Lung (tissue), 12 donors: ENCODE results near the gene WDR33. TPM values are rescaled to one million over a fixed set of nuclear protein-coding genes. Genes with fewer than 3 reads are reported as not detected.

Experiments
- ATAC-seq: fragments of 200-7000 bp; cut with Tn5 transposase; one replicate; pipeline ENCODE4 v1.9.1; 2020; ENCODE audit warnings: moderate number of reproducible peaks; ENCODE audit not compliant: insufficient read depth, low FRiP score
- DNase-seq, 3 donors: peaks; one replicate each; pipeline ENCODE4 v3.0.0-alpha.2; 2013 to 2017
- H3K27ac ChIP-seq, 2 donors: one replicate each; pipeline ENCODE4 v1.5.1; 2013; ENCODE audit warnings: mild to moderate bottlenecking in 2 of 2, moderate library complexity in 2 of 2, control low read depth in 1 of 2, inconsistent platforms in 1 of 2, low read depth in 1 of 2, low read length in 1 of 2
- H3K27me3 ChIP-seq, 3 donors: one replicate each; pipeline ENCODE4 v1.5.1; 2013; ENCODE audit warnings: low read length in 2 of 3; ENCODE audit not compliant: control insufficient read depth in 3 of 3, insufficient read depth in 3 of 3
- H3K36me3 ChIP-seq, 4 donors: one replicate each; pipeline ENCODE4 v1.5.1; 2013; ENCODE audit warnings: low read length in 4 of 4, mild to moderate bottlenecking in 1 of 4, moderate library complexity in 1 of 4; ENCODE audit not compliant: control insufficient read depth in 4 of 4, insufficient read depth in 4 of 4
- H3K4me1 ChIP-seq, 5 donors: one replicate each; pipeline ENCODE4 v1.5.1; 2013; ENCODE audit warnings: low read length in 5 of 5, mild to moderate bottlenecking in 2 of 5, moderate library complexity in 1 of 5; ENCODE audit not compliant: control insufficient read depth in 5 of 5, insufficient read depth in 5 of 5
- H3K4me3 ChIP-seq: one replicate; pipeline ENCODE4 v1.5.1; 2013; ENCODE audit warnings: mild to moderate bottlenecking, control low read depth, moderate library complexity
- H3K9ac ChIP-seq, 2 donors: one replicate each; pipeline ENCODE4 v1.5.1; 2013; ENCODE audit warnings: low read length in 2 of 2, control low read depth in 1 of 2; ENCODE audit not compliant: insufficient read depth in 1 of 2
- H3K9me3 ChIP-seq, 4 donors: one replicate each; pipeline ENCODE4 v1.5.1; 2013; ENCODE audit warnings: low read length in 3 of 4, mild to moderate bottlenecking in 1 of 4, moderate library complexity in 1 of 4; ENCODE audit not compliant: control insufficient read depth in 4 of 4, insufficient read depth in 3 of 4
- WGBS, 2 donors: extraction: QIAGEN DNeasy Blood & Tissue Kit; methylation state at CpG; one replicate each; pipeline ENCODE4 v1.1.7; 2013; 5-methylcytosine and 5-hydroxymethylcytosine counted together
- polyA plus RNA-seq, 2 donors: library from polyadenylated mRNA; stranded (reverse); fragments of 200-250 nt; gene quantifications; one replicate each; pipeline ENCODE4 v1.2.1, GENCODE V29; 2013
- total RNA-seq, 2 donors: library from RNA; depleted of rRNA in 1 of 2; stranded (reverse); fragments of >200 nt in 1 of 2; gene quantifications; one replicate each; pipeline ENCODE4 v1.2.1, GENCODE V29; 2014 to 2021
- TF ChIP-seq, protein P1 (sequence below): IDR thresholded peaks from 2 replicates; pipeline ENCODE4 v1.5.1; 2012; ENCODE audit warnings: mild to moderate bottlenecking; ENCODE audit errors: control extremely low read depth, extremely low read depth
- donor health status: control.
- donor health status: control.
- donor health status: Bipolar disorder and iron deficiency.
- donor health status: healthy.
- donor health status: DM: yes; HTN: yes; CAD: no.

The WDR33 gene
- total and polyA plus RNA-seq, 4 donors: 11.6 to 93.0 (median 29.2) TPM

GRCh38 chr2:127769587-127769986 is 41.4 kb downstream of the WDR33 start:
- Histone ChIP-seq H3K4me3 (no peak overlapping the region), H3K9me3 (no peaks in the 10 kb centered on the region), H3K27me3 (no peaks in the 10 kb centered on the region), H3K9ac (no peak overlapping the region), H3K4me1 (no peaks in the 10 kb centered on the region), H3K27ac (no peak overlapping the region), H3K36me3 (peaks cover 8 to 22% (median 13%) of the 10 kb centered on the region in 4 donors)
- 97 to 100% methylated on average over 2 of the region's 2 CpGs for WGBS, 2 donors
- TF ChIP-seq, protein P1, sequence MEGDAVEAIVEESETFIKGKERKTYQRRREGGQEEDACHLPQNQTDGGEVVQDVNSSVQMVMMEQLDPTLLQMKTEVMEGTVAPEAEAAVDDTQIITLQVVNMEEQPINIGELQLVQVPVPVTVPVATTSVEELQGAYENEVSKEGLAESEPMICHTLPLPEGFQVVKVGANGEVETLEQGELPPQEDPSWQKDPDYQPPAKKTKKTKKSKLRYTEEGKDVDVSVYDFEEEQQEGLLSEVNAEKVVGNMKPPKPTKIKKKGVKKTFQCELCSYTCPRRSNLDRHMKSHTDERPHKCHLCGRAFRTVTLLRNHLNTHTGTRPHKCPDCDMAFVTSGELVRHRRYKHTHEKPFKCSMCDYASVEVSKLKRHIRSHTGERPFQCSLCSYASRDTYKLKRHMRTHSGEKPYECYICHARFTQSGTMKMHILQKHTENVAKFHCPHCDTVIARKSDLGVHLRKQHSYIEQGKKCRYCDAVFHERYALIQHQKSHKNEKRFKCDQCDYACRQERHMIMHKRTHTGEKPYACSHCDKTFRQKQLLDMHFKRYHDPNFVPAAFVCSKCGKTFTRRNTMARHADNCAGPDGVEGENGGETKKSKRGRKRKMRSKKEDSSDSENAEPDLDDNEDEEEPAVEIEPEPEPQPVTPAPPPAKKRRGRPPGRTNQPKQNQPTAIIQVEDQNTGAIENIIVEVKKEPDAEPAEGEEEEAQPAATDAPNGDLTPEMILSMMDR: no peak
- DNase-seq: no peak
- ATAC-seq: no peak

DNA sequence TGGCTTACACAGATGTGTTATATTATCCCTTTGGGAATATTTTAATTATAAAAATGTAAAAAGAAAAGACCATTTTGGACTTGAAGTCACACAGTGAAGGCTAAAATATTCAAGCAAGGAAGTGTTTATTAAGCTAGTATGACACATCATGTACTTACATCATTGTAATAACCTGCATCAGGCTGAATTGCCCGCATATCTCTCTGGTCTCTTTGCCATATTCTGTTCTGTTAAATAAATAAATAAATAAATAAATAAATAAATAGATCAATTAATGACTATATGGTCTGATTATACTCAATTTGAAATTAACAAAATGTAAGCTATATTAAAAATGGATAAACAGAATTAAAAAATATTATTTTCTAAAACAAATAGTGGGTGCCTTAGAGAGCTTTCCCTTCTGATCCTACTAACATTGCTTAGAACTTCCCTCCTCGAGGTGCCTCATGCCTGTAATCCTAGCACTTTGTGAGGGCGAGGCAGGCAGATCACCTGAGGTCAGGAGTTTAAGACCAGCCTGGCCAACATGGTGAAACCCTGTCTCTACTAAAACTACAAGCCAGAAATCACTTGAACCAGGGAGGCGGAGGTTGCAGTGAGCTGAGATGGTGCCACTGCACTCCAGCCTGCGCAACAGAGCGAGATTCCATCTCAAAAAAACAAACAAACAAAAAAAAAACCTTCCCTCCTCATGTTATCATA is 42.0 kb downstream of the WDR33 start:
- peaks cover 9 to 27% (median 17%) of the 10 kb centered on the region in 4 donors for H3K36me3 ChIP-seq
- WGBS, 2 donors: 87 to 92% methylated on average over 6 of the region's 6 CpGs

DNA sequence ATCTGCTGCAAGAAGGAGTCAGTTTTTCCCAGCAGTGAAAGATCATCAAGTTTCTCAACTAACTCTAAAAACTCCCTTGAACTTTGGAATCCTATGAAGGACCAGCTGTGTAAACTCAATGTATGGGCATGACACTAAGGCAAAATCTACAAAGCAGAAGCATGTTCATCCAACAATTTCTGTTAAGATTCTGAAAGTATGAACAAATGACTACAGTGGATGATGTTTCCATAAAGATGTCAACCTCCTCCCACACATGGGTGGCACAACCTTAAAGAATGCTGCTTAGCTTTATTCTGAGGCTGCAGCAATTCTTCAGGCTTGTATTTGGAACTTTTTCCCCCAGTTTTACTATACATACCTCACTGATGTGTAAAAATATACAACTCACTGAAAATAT is 47.2 kb downstream of the WDR33 start:
- peaks cover 0 to 14% (median 0%) of the 10 kb centered on the region in 5 donors for H3K4me1 ChIP-seq
- H3K27me3 ChIP-seq: no peaks in the 10 kb centered on the region
- ATAC-seq (no peak), DNase-seq (no peak)
- TF ChIP-seq, protein P1: no peak
- peaks cover 15 to 46% (median 30%) of the 10 kb centered on the region in 4 donors for H3K36me3 ChIP-seq
- no peaks in the 10 kb centered on the region for H3K9me3 ChIP-seq
- H3K9ac ChIP-seq: no peak overlapping the region
- no peak overlapping the region for H3K4me3 ChIP-seq
- no peak overlapping the region for H3K27ac ChIP-seq

More for the DNA sequence above, 42.0 kb downstream of the WDR33 start:
- DNase-seq (no peak), ATAC-seq (no peak)
- no peak overlapping the region for H3K27ac ChIP-seq
- H3K4me1 ChIP-seq: no peaks in the 10 kb centered on the region
- H3K9ac ChIP-seq: no peak overlapping the region
- TF ChIP-seq, protein P1: no peak
- H3K4me3 ChIP-seq: no peak overlapping the region
- no peaks in the 10 kb centered on the region for H3K9me3 ChIP-seq
- H3K27me3 ChIP-seq: no peaks in the 10 kb centered on the region
